Measurements from ENCODE around the gene EOLA2.

DNA sequence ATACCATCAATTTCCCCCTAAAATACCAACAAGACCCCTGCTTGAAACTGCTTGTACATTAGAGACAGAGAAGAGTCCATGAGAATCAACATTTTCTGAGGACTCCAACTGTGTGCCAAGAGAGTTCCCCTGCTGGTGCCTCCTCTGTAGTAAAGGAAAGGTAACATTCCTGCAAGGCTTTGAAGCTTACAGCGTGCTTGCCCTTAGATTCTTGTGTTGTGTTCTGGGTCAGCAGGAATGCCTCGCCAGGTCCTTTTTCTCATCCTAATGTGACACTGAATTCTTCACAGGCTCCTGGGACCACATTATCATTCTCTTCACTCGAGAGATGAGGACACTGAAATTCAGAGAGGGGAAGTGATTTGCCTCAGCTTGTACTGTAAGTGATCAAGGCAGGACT is 9.7 kb upstream of the EOLA2 start:
- TF ChIP-seq, protein P1, sequence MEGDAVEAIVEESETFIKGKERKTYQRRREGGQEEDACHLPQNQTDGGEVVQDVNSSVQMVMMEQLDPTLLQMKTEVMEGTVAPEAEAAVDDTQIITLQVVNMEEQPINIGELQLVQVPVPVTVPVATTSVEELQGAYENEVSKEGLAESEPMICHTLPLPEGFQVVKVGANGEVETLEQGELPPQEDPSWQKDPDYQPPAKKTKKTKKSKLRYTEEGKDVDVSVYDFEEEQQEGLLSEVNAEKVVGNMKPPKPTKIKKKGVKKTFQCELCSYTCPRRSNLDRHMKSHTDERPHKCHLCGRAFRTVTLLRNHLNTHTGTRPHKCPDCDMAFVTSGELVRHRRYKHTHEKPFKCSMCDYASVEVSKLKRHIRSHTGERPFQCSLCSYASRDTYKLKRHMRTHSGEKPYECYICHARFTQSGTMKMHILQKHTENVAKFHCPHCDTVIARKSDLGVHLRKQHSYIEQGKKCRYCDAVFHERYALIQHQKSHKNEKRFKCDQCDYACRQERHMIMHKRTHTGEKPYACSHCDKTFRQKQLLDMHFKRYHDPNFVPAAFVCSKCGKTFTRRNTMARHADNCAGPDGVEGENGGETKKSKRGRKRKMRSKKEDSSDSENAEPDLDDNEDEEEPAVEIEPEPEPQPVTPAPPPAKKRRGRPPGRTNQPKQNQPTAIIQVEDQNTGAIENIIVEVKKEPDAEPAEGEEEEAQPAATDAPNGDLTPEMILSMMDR (IDR thresholded peaks at IDR 0.05), result no peak
- TF ChIP-seq POLR2A (IDR thresholded peaks at IDR 0.05), result no peak

Measured in testis (tissue), 2 donors.